Keratinocyte (primary cell): Measurements from ENCODE around the gene LRRC7.

Experiments
- CTCF ChIP-seq, 3 experiments: IDR thresholded peaks in 1 of 3; conservative IDR thresholded peaks in 1 of 3; optimal IDR thresholded peaks in 1 of 3; 2 replicates in 2 of 3; 3 replicates in 1 of 3; pipeline versions ENCODE3 to v1.5.1; 2011; ENCODE audit warnings: low read length in 3 of 3, mild to moderate bottlenecking in 3 of 3, moderate library complexity in 2 of 3, control low read depth in 1 of 3, inconsistent platforms in 1 of 3; ENCODE audit not compliant: insufficient read depth in 2 of 3; ENCODE audit errors: extremely low read depth in 1 of 3
- EZH2 ChIP-seq: IDR thresholded peaks from one replicate; pipeline ENCODE4 v1.6.1; 2012; ENCODE audit warnings: inconsistent platforms, mild to moderate bottlenecking, low read length, moderate library complexity

GRCh38 chr1:69595486-69595885 lies 27.8 kb downstream of the LRRC7 start:
- no peak for TF ChIP-seq CTCF (optimal IDR thresholded peaks at IDR 0.05 in 1 of 3, IDR thresholded peaks at IDR 0.05 in 1 of 3, conservative IDR thresholded peaks at IDR 0.05 in 1 of 3; ENCODE audit: extremely low read depth in 1 of 3, insufficient read depth in 2 of 3, low read length in 3 of 3)
- TF ChIP-seq EZH2 = no peak
